KOPT-K1 (cell line): ENCODE data around the gene AIPL1.

ENCODE experiments used
- H3K27ac ChIP-seq: fragments of 200-600 bp; sonication (generic); 2 replicates; pipeline ENCODE4 v1.5.1; 2016; ENCODE audit warnings: antibody characterized with exemption, mild to moderate bottlenecking, low read depth, low read length; ENCODE audit not compliant: poor library complexity, severe bottlenecking
- H3K36me3 ChIP-seq: fragments of 200-600 bp; sonication (generic); 2 replicates; pipeline ENCODE4 v1.5.1; 2017; ENCODE audit warnings: antibody characterized with exemption, mild to moderate bottlenecking, low read length, moderate library complexity; ENCODE audit not compliant: insufficient read depth
- H3K9me3 ChIP-seq: fragments of 200-600 bp; sonication (generic); 2 replicates; pipeline ENCODE4 v1.5.1; 2017; ENCODE audit warnings: antibody characterized with exemption, low read length, mild to moderate bottlenecking; ENCODE audit not compliant: insufficient read depth, poor library complexity, severe bottlenecking

The AIPL1 gene

GRCh38 chr17:6444571-6445335 is 9.8 kb upstream of the AIPL1 start:
- H3K9me3 ChIP-seq: no peaks in the 10 kb centered on the region
- peak overlapping the region; percentile 86 for H3K27ac ChIP-seq
- peaks cover 42% of the 10 kb centered on the region for H3K36me3 ChIP-seq

GRCh38 chr17:6443692-6444570 is 9.0 kb upstream of the AIPL1 start, which contains the start of gene PIMREG:
Gene PIMREG, plus strand, starts transcription at chr17:6444455. Its CDS starts 656 bp downstream, at chr17:6445111.
- Histone ChIP-seq H3K36me3 (peaks cover 34% of the 10 kb centered on the region), H3K9me3 (no peaks in the 10 kb centered on the region), H3K27ac (peak within 1 kb of the TSS; percentile 86)

GRCh38 chr17:6442775-6443174 is 7.9 kb upstream of the AIPL1 start:
- H3K36me3 ChIP-seq: peaks cover 23% of the 10 kb centered on the region
- no peak overlapping the region for H3K27ac ChIP-seq

DNA sequence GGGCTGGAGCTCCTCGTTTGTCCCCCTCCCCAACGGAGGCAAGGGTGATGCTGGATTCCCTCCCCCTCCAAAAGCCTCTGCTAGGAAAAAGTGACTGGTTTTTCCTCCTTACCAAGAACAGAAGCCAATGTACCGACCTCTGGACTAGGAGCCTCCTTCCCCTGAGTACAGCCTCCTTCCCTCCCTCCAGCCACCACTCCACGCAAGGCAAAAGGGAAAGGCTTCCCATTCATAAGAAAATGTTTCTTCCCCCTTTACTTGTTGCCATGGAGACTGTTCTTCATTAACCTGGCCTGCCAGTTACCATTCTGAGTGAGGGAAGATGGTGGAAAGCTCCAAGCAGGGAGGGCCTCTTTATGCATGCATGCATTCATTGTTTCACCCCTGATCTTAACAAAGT is 5.0 kb upstream of the AIPL1 start:
- Histone ChIP-seq H3K36me3 (no peaks in the 10 kb centered on the region), H3K27ac (no peak overlapping the region), H3K9me3 (no peaks in the 10 kb centered on the region)

More at GRCh38 chr17:6442775-6443174, 7.9 kb upstream of the AIPL1 start:
- no peaks in the 10 kb centered on the region for H3K9me3 ChIP-seq

DNA sequence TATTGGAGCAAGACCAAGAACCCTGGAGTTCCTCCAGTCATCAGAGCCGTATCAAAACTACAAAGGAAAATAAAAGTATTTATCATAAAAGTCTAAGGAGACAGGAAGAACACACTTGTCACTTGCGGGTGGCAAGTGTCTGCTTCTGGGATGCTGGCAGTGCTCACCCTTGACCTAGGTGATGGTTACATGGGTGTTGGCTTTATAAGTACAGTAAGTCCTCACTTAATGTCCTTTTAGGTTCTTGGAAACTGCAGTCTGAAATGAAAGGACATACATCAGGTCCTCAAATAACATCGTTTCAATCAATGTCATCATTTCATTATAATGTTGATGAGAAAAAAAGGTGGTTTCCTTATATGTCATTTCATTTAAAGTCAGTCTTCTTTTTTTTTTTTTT is 3.0 kb upstream of the AIPL1 start:
- Histone ChIP-seq H3K36me3 (no peaks in the 10 kb centered on the region), H3K27ac (no peak overlapping the region), H3K9me3 (no peaks in the 10 kb centered on the region)

DNA sequence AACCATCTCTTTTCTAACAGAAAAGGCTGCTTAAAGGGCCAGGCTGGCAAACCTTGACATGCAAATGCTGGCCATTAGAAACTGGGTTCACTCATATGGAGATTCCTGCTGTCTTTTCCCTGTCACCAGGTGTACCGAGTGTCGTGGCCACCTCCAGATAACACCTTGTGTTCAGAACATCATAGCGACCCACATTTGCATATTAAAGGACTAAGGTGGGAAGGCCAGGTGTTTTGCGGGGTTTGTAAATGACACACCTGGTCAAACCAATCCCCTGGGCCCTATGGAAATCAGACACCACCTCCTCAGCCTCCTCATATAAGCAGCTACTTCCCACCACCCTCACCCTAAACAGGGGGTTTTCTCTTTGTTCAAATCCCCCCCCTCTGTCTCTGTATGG is 2.5 kb upstream of the AIPL1 start:
- H3K36me3 ChIP-seq: no peaks in the 10 kb centered on the region
- no peaks in the 10 kb centered on the region for H3K9me3 ChIP-seq
- no peak overlapping the region for H3K27ac ChIP-seq

DNA sequence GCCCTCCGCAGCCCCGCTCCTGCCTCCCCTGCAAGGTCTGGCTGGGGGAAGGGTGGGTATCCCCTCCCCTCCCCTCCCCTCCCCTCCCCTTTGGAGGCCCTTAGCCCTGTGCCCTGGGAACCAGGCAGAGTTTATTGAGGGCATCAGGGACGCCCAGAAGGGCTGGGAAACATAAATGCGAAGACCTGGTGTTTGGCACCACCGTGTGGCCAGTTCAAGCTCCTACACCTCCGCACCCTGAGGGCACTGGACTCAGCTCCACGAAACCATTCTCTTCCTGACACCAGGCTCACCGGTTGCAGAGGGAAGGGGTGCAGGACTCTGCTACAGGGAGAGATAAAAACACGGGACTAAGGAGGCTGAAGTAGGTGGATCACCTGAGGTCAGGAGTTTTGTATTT is 1.0 kb upstream of the AIPL1 start:
- Histone ChIP-seq H3K27ac (no peak overlapping the region), H3K9me3 (peaks cover 9% of the 10 kb centered on the region)

GRCh38 chr17:6430769-6431168 is 4.2 kb downstream of the AIPL1 start:
- Histone ChIP-seq H3K27ac (no peak overlapping the region), H3K9me3 (peaks cover 16% of the 10 kb centered on the region), H3K36me3 (no peaks in the 10 kb centered on the region)

More for the DNA sequence above, 1.0 kb upstream of the AIPL1 start:
- no peaks in the 10 kb centered on the region for H3K36me3 ChIP-seq

DNA sequence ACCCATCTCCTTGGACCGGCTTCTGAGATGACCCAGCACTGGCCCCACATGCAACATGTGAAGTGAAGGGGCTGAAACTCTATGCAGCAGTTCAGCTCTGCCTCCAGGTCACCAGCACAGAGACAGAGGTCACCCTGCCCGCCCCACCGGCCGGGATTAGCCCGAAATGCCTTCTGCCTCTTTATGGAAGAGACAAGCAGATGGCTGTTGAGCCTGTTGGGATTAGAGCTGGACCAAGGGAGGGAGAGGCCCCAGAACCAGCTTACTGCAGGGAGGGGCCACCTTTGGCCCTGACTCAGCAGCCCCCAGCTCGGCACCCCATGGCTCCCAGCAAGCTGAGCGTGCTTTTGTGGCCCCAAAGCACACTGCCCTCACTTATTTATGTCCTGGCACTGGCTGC is 5.7 kb downstream of the AIPL1 start:
- Histone ChIP-seq H3K9me3 (peaks cover 16% of the 10 kb centered on the region), H3K36me3 (no peaks in the 10 kb centered on the region), H3K27ac (no peak overlapping the region)

DNA sequence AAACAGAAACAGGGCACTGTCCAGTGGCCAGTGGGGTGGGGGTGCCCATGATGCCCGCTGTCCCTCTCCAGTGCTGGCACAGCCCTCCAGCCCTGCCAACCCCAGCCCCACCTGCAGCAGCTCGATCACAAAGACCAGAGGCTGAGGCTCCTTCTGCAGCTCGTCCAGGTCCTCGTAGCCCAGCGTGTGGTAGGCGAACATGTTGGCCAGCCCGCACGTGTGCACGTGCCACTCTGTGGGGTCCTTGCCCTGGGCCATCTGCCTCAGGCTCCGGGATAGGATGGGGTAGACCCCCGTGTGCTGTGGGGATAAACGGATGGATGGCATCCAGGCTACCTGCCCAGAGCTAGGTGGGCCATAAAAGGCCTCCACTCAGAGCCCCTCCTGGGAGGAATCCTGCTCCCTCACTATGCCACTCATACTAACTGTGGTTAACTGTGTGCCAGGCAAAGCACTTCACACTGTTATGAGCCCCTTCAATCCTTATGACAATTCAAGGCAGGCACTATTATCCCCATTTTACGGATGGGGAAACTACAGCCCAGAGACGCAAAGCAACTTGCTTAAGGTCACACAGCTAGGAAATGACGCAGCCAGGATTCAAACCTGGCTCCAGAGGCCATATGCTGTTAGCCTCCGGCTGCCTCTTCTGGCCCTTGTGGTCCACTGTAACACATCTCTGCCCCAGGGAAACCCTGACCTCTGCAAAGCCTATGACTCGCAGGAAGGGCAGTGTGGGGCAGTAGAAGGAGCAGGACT is 6.5 kb downstream of the AIPL1 start:
- Histone ChIP-seq H3K27ac (no peak overlapping the region), H3K36me3 (no peaks in the 10 kb centered on the region), H3K9me3 (peaks cover 16% of the 10 kb centered on the region)

- H3K36me3 ChIP-seq: no peaks in the 10 kb centered on the region
- H3K9me3 ChIP-seq: peaks cover 16% of the 10 kb centered on the region
- H3K27ac ChIP-seq: no peak overlapping the region
Measured at GRCh38 chr17:6427279-6427781, 7.6 kb downstream of the AIPL1 start.

- Histone ChIP-seq H3K36me3 (no peaks in the 10 kb centered on the region), H3K9me3 (peaks cover 12% of the 10 kb centered on the region)
Measured at GRCh38 chr17:6426356-6427101, 8.4 kb downstream of the AIPL1 start.

DNA sequence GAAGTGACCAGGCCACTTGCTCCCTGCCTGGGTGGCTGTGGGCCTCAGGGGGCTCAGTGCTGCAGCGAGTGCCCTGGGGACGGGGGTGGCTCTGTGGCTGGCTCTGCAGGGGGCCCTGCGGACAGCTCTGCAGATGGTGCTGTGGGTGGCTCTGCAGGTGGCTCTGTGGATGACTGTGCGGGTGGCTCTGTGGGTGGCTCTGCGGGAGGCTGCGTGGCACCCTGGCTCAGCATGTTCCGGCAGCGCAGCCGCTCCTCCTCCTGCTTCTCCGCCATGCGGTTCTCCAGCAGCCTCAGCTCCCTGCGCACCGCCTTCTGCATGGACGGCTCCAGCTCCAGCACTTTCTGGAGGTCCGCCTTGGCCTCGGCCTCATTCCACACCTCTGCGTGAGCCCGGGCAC is 9.5 kb downstream of the AIPL1 start:
- Histone ChIP-seq H3K27ac (no peak overlapping the region), H3K9me3 (peaks cover 1% of the 10 kb centered on the region), H3K36me3 (no peaks in the 10 kb centered on the region)

More at GRCh38 chr17:6426356-6427101, 8.4 kb downstream of the AIPL1 start:
- no peak overlapping the region for H3K27ac ChIP-seq

- H3K36me3 ChIP-seq: no peaks in the 10 kb centered on the region
- H3K9me3 ChIP-seq: no peaks in the 10 kb centered on the region
- no peak overlapping the region for H3K27ac ChIP-seq
Measured at GRCh38 chr17:6423931-6424330, 11.0 kb downstream of the AIPL1 start.
